ENCODE data around the gene CENPX. TPM values are rescaled to one million over a fixed set of nuclear protein-coding genes. Genes with fewer than 3 reads are reported as not detected.
A peak's percentile ranks its signal among the peaks of the same experiment; 100 is the strongest.

Gene CENPX
- total and polyA plus RNA-seq, 2 of the 13 experiments (the other 11 are each of a cell fraction or from before 2014, with no cell fraction given): 92.7 to 170 TPM

- TF ChIP-seq ZNF326 (CRISPR knock-in tag; IDR thresholded peaks at IDR 0.05; ENCODE audit: borderline replicate concordance): peak; percentile 54
- peak; percentile 54; the same call in 1 of the 2 replicates for TF ChIP-seq ZNF609 (CRISPR knock-in tag; IDR thresholded peaks at IDR 0.05; ENCODE audit: borderline replicate concordance)
- TF ChIP-seq CHCHD3 (CRISPR knock-in tag; IDR thresholded peaks at IDR 0.05): no peak
- TF ChIP-seq ZUFSP (CRISPR knock-in tag; IDR thresholded peaks at IDR 0.05; ENCODE audit: borderline replicate concordance): no peak
- TF ChIP-seq ZNF296 (CRISPR knock-in tag; conservative IDR thresholded peaks at IDR 0.05): no peak
- no peak for TF ChIP-seq ATM (IDR thresholded peaks at IDR 0.05; ENCODE audit: borderline replicate concordance)
- TF ChIP-seq SIX1 (CRISPR knock-in tag; IDR thresholded peaks at IDR 0.05; ENCODE audit: borderline replicate concordance): peak; percentile 49; the same call in 1 of the 2 replicates
- TF ChIP-seq BCL6 (CRISPR knock-in tag; IDR thresholded peaks at IDR 0.05): no peak; the same call in 1 of the 2 replicates
- TF ChIP-seq, protein P1, sequence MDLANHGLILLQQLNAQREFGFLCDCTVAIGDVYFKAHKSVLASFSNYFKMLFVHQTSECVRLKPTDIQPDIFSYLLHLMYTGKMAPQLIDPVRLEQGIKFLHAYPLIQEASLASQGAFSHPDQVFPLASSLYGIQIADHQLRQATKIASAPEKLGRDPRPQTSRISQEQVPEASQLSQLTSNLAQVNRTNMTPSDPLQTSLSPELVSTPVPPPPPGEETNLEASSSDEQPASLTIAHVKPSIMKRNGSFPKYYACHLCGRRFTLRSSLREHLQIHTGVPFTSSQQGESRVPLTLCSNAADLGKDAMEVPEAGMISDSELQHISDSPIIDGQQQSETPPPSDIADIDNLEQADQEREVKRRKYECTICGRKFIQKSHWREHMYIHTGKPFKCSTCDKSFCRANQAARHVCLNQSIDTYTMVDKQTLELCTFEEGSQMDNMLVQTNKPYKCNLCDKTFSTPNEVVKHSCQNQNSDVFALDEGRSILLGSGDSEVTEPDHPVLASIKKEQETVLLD (CRISPR knock-in tag; IDR thresholded peaks at IDR 0.05; ENCODE audit: low read depth): 0 out of 2 replicates have a peak, but pooled peaks have one; percentile 19
- TF ChIP-seq CREBL2 (CRISPR knock-in tag; IDR thresholded peaks at IDR 0.05; ENCODE audit: borderline replicate concordance): no peak; the same call in 1 of the 2 replicates
- TF ChIP-seq, protein P2, sequence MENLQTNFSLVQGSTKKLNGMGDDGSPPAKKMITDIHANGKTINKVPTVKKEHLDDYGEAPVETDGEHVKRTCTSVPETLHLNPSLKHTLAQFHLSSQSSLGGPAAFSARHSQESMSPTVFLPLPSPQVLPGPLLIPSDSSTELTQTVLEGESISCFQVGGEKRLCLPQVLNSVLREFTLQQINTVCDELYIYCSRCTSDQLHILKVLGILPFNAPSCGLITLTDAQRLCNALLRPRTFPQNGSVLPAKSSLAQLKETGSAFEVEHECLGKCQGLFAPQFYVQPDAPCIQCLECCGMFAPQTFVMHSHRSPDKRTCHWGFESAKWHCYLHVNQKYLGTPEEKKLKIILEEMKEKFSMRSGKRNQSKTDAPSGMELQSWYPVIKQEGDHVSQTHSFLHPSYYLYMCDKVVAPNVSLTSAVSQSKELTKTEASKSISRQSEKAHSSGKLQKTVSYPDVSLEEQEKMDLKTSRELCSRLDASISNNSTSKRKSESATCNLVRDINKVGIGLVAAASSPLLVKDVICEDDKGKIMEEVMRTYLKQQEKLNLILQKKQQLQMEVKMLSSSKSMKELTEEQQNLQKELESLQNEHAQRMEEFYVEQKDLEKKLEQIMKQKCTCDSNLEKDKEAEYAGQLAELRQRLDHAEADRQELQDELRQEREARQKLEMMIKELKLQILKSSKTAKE (CRISPR knock-in tag; IDR thresholded peaks at IDR 0.05; ENCODE audit: borderline replicate concordance): peak; percentile 62; the same call in 1 of the 2 replicates
- TF ChIP-seq ZNF616 (CRISPR knock-in tag; IDR thresholded peaks at IDR 0.05; ENCODE audit: low read depth): 0 out of 2 replicates have a peak, but pooled peaks have one; percentile 29
- no peak for TF ChIP-seq ZZZ3 (CRISPR knock-in tag; IDR thresholded peaks at IDR 0.05; ENCODE audit: borderline replicate concordance)
- peak; percentile 67 for TF ChIP-seq ZIK1 (CRISPR knock-in tag; IDR thresholded peaks at IDR 0.05; ENCODE audit: borderline replicate concordance, low read depth)
- peak; percentile 96 for TF ChIP-seq ZNF788 (CRISPR knock-in tag; IDR thresholded peaks at IDR 0.05; ENCODE audit: borderline replicate concordance)
- TF ChIP-seq JDP2 (CRISPR knock-in tag; IDR thresholded peaks at IDR 0.05; ENCODE audit: borderline replicate concordance): no peak
Measured at GRCh38 chr17:82003411-82004381, 19.0 kb downstream of the CENPX start (continued).

Data from HepG2 (cell line).